Suprapubic skin (tissue), 4 donors: Measurements from ENCODE around the gene DOC2A. TPM values are rescaled to one million over a fixed set of nuclear protein-coding genes. Genes with fewer than 3 reads are reported as not detected.

Experiments used
- DNase-seq, 2 donors: peaks; one replicate each; pipeline ENCODE4 v3.0.0-alpha.2; 2019; ENCODE audit warnings: low spot score in 2 of 2
- H3K27ac ChIP-seq: fragments of 200-600 bp; sonication (generic); one replicate; pipeline ENCODE4 v1.5.1; 2019
- H3K27me3 ChIP-seq: fragments of 200-600 bp; sonication (generic); one replicate; pipeline ENCODE4 v1.5.1; 2019
- H3K36me3 ChIP-seq: fragments of 200-600 bp; sonication (generic); one replicate; pipeline ENCODE4 v1.5.1; 2019
- H3K4me1 ChIP-seq: fragments of 200-600 bp; sonication (generic); one replicate; pipeline ENCODE4 v1.5.1; 2019
- H3K4me3 ChIP-seq: fragments of 200-600 bp; sonication (generic); one replicate; pipeline ENCODE4 v1.5.1; 2019; ENCODE audit warnings: mild to moderate bottlenecking
- H3K9me3 ChIP-seq: fragments of 200-600 bp; sonication (generic); one replicate; pipeline ENCODE4 v1.5.1; 2019
- CTCF ChIP-seq, 2 donors: fragments of 200-600 bp in 1 of 2; fragments of 450-650 bp in 1 of 2; sonication (generic) in 1 of 2; IDR thresholded peaks; one replicate each; pipeline ENCODE4 v1.5.1; 2016 to 2019; ENCODE audit warnings: antibody characterized with exemption in 2 of 2, mild to moderate bottlenecking in 1 of 2, moderate library complexity in 1 of 2
- EP300 ChIP-seq: sonication (generic); formaldehyde crosslinking; IDR thresholded peaks from one replicate; pipeline ENCODE4 v1.6.1; 2017; ENCODE audit warnings: antibody characterized with exemption
- POLR2A ChIP-seq, 2 donors: fragments of 450-650 bp; IDR thresholded peaks; one replicate each; pipeline ENCODE4 v1.6.1; 2017; ENCODE audit warnings: antibody characterized with exemption in 2 of 2, mild to moderate bottlenecking in 2 of 2, moderate library complexity in 2 of 2
- POLR2AphosphoS5 ChIP-seq, 3 donors: sonication (generic); formaldehyde crosslinking; IDR thresholded peaks; one replicate each; pipeline ENCODE4 v1.6.1; 2017; ENCODE audit warnings: antibody characterized with exemption in 3 of 3
- WGBS: methylation state at CpG from one replicate; pipeline ENCODE4 v1.1.5; 2018; 5-methylcytosine and 5-hydroxymethylcytosine counted together
- total RNA-seq, 4 donors: library from RNA; depleted of rRNA; stranded (reverse); fragments of >200 nt; gene quantifications; one replicate each; pipeline ENCODE4 v1.1.0, GENCODE V29; 2016

DOC2A gene
- total RNA-seq, 4 donors from 2014 or later = 0.42 TPM; not detected in 3

- Histone ChIP-seq H3K4me3 (peak overlapping the region; percentile 96), H3K4me1 (peaks cover 43% of the 10 kb centered on the region), H3K27ac (peak overlapping the region; percentile 95), H3K36me3 (peaks cover 42% of the 10 kb centered on the region), H3K9me3 (no peaks in the 10 kb centered on the region), H3K27me3 (no peaks in the 10 kb centered on the region)
- no peak for DNase-seq
- no peak for TF ChIP-seq EP300
- no peak for TF ChIP-seq CTCF (IDR thresholded peaks at IDR 0.05)
- no peak for TF ChIP-seq POLR2AphosphoS5 (IDR thresholded peaks at IDR 0.05)
- no peak for TF ChIP-seq POLR2A (IDR thresholded peaks at IDR 0.05)
- 63% methylated on average over 6 of the region's 6 CpGs for WGBS
Observed at GRCh38 chr16:29972992-29973383, 37.8 kb downstream of the DOC2A start.

- Histone ChIP-seq H3K27ac (no peak overlapping the region), H3K36me3 (peaks cover 40% of the 10 kb centered on the region), H3K4me1 (peaks cover 38% of the 10 kb centered on the region), H3K27me3 (no peaks in the 10 kb centered on the region), H3K4me3 (no peak overlapping the region), H3K9me3 (no peaks in the 10 kb centered on the region)
- DNase-seq = no peak
- 92% methylated on average over 1 of the region's 1 CpG for WGBS
- TF ChIP-seq EP300 (no peak), CTCF (IDR thresholded peaks at IDR 0.05) (no peak), POLR2A (IDR thresholded peaks at IDR 0.05) (no peak), POLR2AphosphoS5 (IDR thresholded peaks at IDR 0.05) (no peak)
Observed at GRCh38 chr16:29972500-29972899, 38.3 kb downstream of the DOC2A start.

DNA sequence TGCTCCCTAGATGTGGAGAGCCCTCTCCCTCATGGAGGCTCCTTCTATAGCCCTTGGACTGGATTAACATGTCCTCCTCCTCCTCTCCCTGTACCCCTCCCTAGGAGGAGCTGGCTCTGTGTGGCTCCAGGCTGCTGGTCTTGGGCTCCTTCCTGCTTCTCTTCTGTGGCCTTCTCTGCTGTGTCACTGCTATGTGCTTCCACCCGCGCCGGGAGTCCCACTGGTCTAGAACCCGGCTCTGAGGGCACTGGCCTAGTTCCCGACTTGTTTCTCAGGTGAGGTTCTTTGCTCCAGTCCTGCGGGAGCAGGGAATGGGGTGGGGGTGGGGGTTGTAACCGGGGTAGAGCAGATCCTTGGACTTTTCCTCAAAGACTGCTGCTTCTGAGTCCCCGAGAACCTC lies 39.5 kb downstream of the DOC2A start:
- Histone ChIP-seq H3K36me3 (peaks cover 35% of the 10 kb centered on the region), H3K4me1 (peaks cover 27% of the 10 kb centered on the region), H3K27ac (no peak overlapping the region), H3K27me3 (no peaks in the 10 kb centered on the region), H3K9me3 (no peaks in the 10 kb centered on the region), H3K4me3 (no peak overlapping the region)
- no peak for DNase-seq
- TF ChIP-seq CTCF (IDR thresholded peaks at IDR 0.05) (no peak), POLR2A (IDR thresholded peaks at IDR 0.05) (no peak), POLR2AphosphoS5 (IDR thresholded peaks at IDR 0.05) (no peak), EP300 (no peak)
- WGBS = 79% methylated on average over 7 of the region's 8 CpGs

DNA sequence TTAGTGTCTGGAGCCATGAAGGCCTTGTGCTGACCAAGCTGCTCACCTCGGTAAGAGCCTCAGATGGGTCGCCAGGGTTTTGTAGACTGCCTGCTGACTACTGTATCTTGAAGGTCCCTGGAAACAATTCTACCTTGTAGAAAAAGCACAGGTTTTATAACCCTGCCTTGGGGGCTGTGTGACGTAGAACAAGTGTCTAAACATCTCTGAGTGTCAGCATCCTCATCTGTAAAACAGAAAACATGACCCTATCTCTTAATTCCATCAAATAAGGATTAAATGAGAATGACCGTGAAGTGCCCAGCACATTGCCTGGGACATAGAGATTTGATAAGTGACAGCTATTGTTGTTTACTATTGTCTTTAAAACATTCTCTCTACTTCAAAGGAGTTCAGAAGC lies 42.6 kb downstream of the DOC2A start:
- peaks cover 4% of the 10 kb centered on the region for H3K4me1 ChIP-seq
- H3K36me3 ChIP-seq = peaks cover 35% of the 10 kb centered on the region
- H3K27ac ChIP-seq = no peak overlapping the region
- no peak for TF ChIP-seq POLR2AphosphoS5 (IDR thresholded peaks at IDR 0.05)
- TF ChIP-seq POLR2A (IDR thresholded peaks at IDR 0.05) = no peak
- TF ChIP-seq EP300 = no peak
- TF ChIP-seq CTCF (IDR thresholded peaks at IDR 0.05) = no peak
- WGBS = 94% methylated on average over 4 of the region's 4 CpGs
- H3K27me3 ChIP-seq = no peaks in the 10 kb centered on the region
- no peak overlapping the region for H3K4me3 ChIP-seq
- H3K9me3 ChIP-seq = no peaks in the 10 kb centered on the region
- no peak for DNase-seq

GRCh38 chr16:29963021-29963743 lies 47.6 kb downstream of the DOC2A start:
- Histone ChIP-seq H3K4me3 (peak overlapping the region; percentile 85), H3K9me3 (no peaks in the 10 kb centered on the region), H3K27ac (peak overlapping the region; percentile 91), H3K4me1 (peaks cover 12% of the 10 kb centered on the region), H3K36me3 (peaks cover 5% of the 10 kb centered on the region), H3K27me3 (no peaks in the 10 kb centered on the region)
- no peak for TF ChIP-seq CTCF (IDR thresholded peaks at IDR 0.05)
- no peak for TF ChIP-seq POLR2A (IDR thresholded peaks at IDR 0.05)
- TF ChIP-seq POLR2AphosphoS5 (IDR thresholded peaks at IDR 0.05) = no peak
- DNase-seq = no peak
- 85% methylated on average over 14 of the region's 14 CpGs for WGBS
